Breast epithelium (tissue), 3 donors: ENCODE results near the gene TP63.

Experiments used
- POLR2A ChIP-seq: fragments of 450-650 bp; IDR thresholded peaks from one replicate; pipeline ENCODE4 v1.6.1; 2016; ENCODE audit warnings: antibody characterized with exemption, mild to moderate bottlenecking, moderate library complexity
- TF ChIP-seq, protein P1 (sequence below), 3 donors: fragments of 450-650 bp; IDR thresholded peaks; one replicate each; pipeline ENCODE4 v1.5.1; 2016 to 2017; ENCODE audit warnings: antibody characterized with exemption in 3 of 3, mild to moderate bottlenecking in 3 of 3, moderate library complexity in 3 of 3

DNA sequence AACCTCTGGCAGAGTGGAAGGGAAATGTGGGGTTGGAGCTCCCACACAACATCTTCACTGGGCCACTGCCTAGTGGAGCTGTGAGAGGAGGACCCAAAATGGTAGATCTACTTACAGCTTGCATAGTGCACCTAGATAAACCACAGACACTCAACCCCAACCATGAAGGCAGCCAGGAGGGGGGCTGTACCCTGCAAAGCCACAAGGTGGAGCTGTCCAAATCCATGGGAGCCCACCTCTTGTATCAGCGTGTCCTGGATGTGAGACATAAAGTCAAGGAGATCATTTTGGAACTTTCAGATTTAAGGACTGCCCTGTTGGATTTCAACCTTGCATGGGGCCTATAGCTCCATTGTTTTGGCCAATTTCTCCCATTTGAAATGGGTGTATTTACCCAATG lies 20.9 kb downstream of the TP63 start:
- TF ChIP-seq, protein P1, sequence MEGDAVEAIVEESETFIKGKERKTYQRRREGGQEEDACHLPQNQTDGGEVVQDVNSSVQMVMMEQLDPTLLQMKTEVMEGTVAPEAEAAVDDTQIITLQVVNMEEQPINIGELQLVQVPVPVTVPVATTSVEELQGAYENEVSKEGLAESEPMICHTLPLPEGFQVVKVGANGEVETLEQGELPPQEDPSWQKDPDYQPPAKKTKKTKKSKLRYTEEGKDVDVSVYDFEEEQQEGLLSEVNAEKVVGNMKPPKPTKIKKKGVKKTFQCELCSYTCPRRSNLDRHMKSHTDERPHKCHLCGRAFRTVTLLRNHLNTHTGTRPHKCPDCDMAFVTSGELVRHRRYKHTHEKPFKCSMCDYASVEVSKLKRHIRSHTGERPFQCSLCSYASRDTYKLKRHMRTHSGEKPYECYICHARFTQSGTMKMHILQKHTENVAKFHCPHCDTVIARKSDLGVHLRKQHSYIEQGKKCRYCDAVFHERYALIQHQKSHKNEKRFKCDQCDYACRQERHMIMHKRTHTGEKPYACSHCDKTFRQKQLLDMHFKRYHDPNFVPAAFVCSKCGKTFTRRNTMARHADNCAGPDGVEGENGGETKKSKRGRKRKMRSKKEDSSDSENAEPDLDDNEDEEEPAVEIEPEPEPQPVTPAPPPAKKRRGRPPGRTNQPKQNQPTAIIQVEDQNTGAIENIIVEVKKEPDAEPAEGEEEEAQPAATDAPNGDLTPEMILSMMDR (IDR thresholded peaks at IDR 0.05), result no peak
- TF ChIP-seq POLR2A, result no peak
